CD4-positive, alpha-beta memory T cell (primary cell): ENCODE results near the gene ADIPOR2. TPM values are rescaled to one million over a fixed set of nuclear protein-coding genes. Genes with fewer than 3 reads are reported as not detected.
A peak's percentile ranks its signal among the peaks of the same experiment; 100 is the strongest.
"Not testable (repeated sequence)": the region's sequence is repeated elsewhere in the genome, so short reads cannot be mapped to it uniquely, and the experiment has no call there.

Experiments
- CTCF ChIA-PET: fragments of 350-600 bp; sonication (Branson Sonifier 250); formaldehyde crosslinking; loops from one replicate; lab custom pipeline; 2021; ENCODE audit warnings: inconsistent platforms; ENCODE audit not compliant: partially characterized antibody; lab: Charles Lee
- POLR2A ChIA-PET: fragments of 350-600 bp; sonication (Branson Sonifier 250); formaldehyde crosslinking; loops from one replicate; lab custom pipeline; 2021; ENCODE audit not compliant: partially characterized antibody; lab: Charles Lee
- DNase-seq, 5 donors: peaks; one replicate each; pipeline versions ENCODE4 v3.0.0 to v3.0.0-alpha.2; 2020 to 2022; ENCODE audit warnings: mixed read lengths in 1 of 5
- H3K27ac ChIP-seq: one replicate; pipeline ENCODE4 v1.7.0; 2013; ENCODE audit warnings: low read depth, low read length
- H3K27me3 ChIP-seq: 2 replicates; pipeline ENCODE4 v1.7.0; 2013; ENCODE audit warnings: mild to moderate bottlenecking, low read length, moderate library complexity; ENCODE audit not compliant: insufficient read depth
- H3K36me3 ChIP-seq: 2 replicates; pipeline ENCODE4 v1.7.0; 2013; ENCODE audit warnings: mild to moderate bottlenecking, low read length, moderate library complexity; ENCODE audit not compliant: insufficient read depth
- H3K4me1 ChIP-seq: 2 replicates; pipeline ENCODE4 v1.7.0; 2013; ENCODE audit warnings: mild to moderate bottlenecking, low read length, moderate library complexity; ENCODE audit not compliant: insufficient read depth
- H3K4me3 ChIP-seq, 2 donors: one replicate each; pipeline ENCODE4 v1.7.0; 2013; ENCODE audit warnings: low read length in 2 of 2, mild to moderate bottlenecking in 1 of 2
- H3K9me3 ChIP-seq, 2 donors: one replicate each; pipeline ENCODE4 v1.7.0; 2013; ENCODE audit warnings: low read length in 2 of 2, control low read depth in 1 of 2; ENCODE audit not compliant: control insufficient read depth in 1 of 2
- H3K27ac Mint-ChIP-seq, 7 donors: one replicate each; pipeline ENCODE4 v1.8.0; 2020 to 2021; ENCODE audit warnings: mixed read lengths in 7 of 7, mild to moderate bottlenecking in 6 of 7, inconsistent platforms in 3 of 7, moderate library complexity in 3 of 7
- H3K27me3 Mint-ChIP-seq, 2 donors: one replicate each; pipeline ENCODE4 v1.8.0; 2020 to 2021; ENCODE audit warnings: mixed read lengths in 2 of 2
- H3K36me3 Mint-ChIP-seq, 2 donors: one replicate each; pipeline ENCODE4 v1.8.0; 2020 to 2021; ENCODE audit warnings: mixed read lengths in 2 of 2, inconsistent platforms in 1 of 2, mild to moderate bottlenecking in 1 of 2
- H3K4me1 Mint-ChIP-seq, 4 donors: one replicate each; pipeline ENCODE4 v1.8.0; 2020 to 2021; ENCODE audit warnings: mixed read lengths in 4 of 4, mild to moderate bottlenecking in 1 of 4
- H3K4me3 Mint-ChIP-seq, 8 donors: one replicate each; pipeline ENCODE4 v1.8.0; 2020 to 2021; ENCODE audit warnings: mixed read lengths in 8 of 8, mild to moderate bottlenecking in 7 of 8, moderate library complexity in 6 of 8, inconsistent platforms in 3 of 8
- H3K9me3 Mint-ChIP-seq, 8 donors: one replicate each; pipeline ENCODE4 v1.8.0; 2020 to 2021; ENCODE audit warnings: mixed read lengths in 8 of 8, mild to moderate bottlenecking in 5 of 8, inconsistent platforms in 3 of 8, moderate library complexity in 1 of 8
- intact Hi-C: fragments of 100-400 bp; cut with micrococcal nuclease; formaldehyde crosslinking; loops from one replicate; pipeline ENCODE4 v1.15.1; 2023
- polyA plus RNA-seq, 2 donors: library from polyadenylated mRNA; unstranded; fragments of 300-500 nt; fragmentation: Illumina TruSeq; gene quantifications; one replicate each; pipeline ENCODE4 v1.2.3, GENCODE V29; 2021
- total RNA-seq, 2 experiments: library from RNA; stranded (reverse); gene quantifications; one replicate each; pipeline ENCODE4 v1.2.3, GENCODE V29; 2021

ADIPOR2 gene
- total and polyA plus RNA-seq, 4 experiments from 2014 or later = 1.8 to 36.2 (median 19.6) TPM

GRCh38 chr12:1692895-1693610, 2.2 kb downstream of the ADIPOR2 start:
- peaks cover 47 to 76% (median 57%) of the 10 kb centered on the region in 4 donors for H3K4me1 Mint-ChIP-seq
- H3K4me3 ChIP-seq = no peak overlapping the region
- POLR2A ChIA-PET = interaction anchor here (0.6 kb wide), 1 partner anchor 1012 kb away, joined by 4 read pairs; no protein-coding TSS in a partner anchor

GRCh38 chr12:1695097-1695496, 4.2 kb downstream of the ADIPOR2 start:
- H3K27ac Mint-ChIP-seq, H3K4me3 ChIP-seq, H3K9me3 Mint-ChIP-seq, H3K9me3 ChIP-seq, DNase-seq, H3K27ac ChIP-seq, H3K36me3 ChIP-seq, H3K4me3 Mint-ChIP-seq, CTCF ChIA-PET, POLR2A ChIA-PET, H3K27me3 Mint-ChIP-seq, H3K36me3 Mint-ChIP-seq, H3K27me3 ChIP-seq, intact Hi-C loops: not testable (repeated sequence)
- H3K4me1 ChIP-seq = peaks cover 61% of the 10 kb centered on the region
- peaks cover 45 to 84% (median 60%) of the 10 kb centered on the region in 4 donors for H3K4me1 Mint-ChIP-seq

More at GRCh38 chr12:1692895-1693610, 2.2 kb downstream of the ADIPOR2 start:
- H3K27ac Mint-ChIP-seq = peak overlapping the region in 4 of 7 donors; percentile 24 to 96 (median 45)
- CTCF ChIA-PET = interaction anchor here (1.5 to 2.2 kb wide), 4 partner anchors 36 to 98 kb away, joined by 4 to 5 read pairs (median 4); no protein-coding TSS in a partner anchor
- H3K9me3 Mint-ChIP-seq = peaks cover 0 to 1% (median 0%) of the 10 kb centered on the region in 8 donors
- peak overlapping the region in 6 of 8 donors; percentile 12 to 97 (median 22) for H3K4me3 Mint-ChIP-seq
- no peaks in the 10 kb centered on the region for H3K27me3 Mint-ChIP-seq
- no peak for DNase-seq
- intact Hi-C loops = no loop called here
- H3K27me3 ChIP-seq = no peaks in the 10 kb centered on the region
- no peaks in the 10 kb centered on the region for H3K9me3 ChIP-seq
- peaks cover 6 to 7% of the 10 kb centered on the region in 2 donors for H3K36me3 Mint-ChIP-seq
- no peaks in the 10 kb centered on the region for H3K36me3 ChIP-seq
- H3K4me1 ChIP-seq = peaks cover 48% of the 10 kb centered on the region
- no peak overlapping the region for H3K27ac ChIP-seq

GRCh38 chr12:1695886-1696670, 5.2 kb downstream of the ADIPOR2 start:
- H3K4me1 Mint-ChIP-seq = peaks cover 43 to 81% (median 58%) of the 10 kb centered on the region in 4 donors
- no peaks in the 10 kb centered on the region for H3K27me3 Mint-ChIP-seq
- Histone ChIP-seq H3K4me1 (peaks cover 62% of the 10 kb centered on the region), H3K4me3 (no peak overlapping the region), H3K27ac (no peak overlapping the region), H3K36me3 (no peaks in the 10 kb centered on the region), H3K9me3 (no peaks in the 10 kb centered on the region), H3K27me3 (no peaks in the 10 kb centered on the region)
- POLR2A ChIA-PET = no interaction called here
- H3K36me3 Mint-ChIP-seq = peaks cover 5 to 7% of the 10 kb centered on the region in 2 donors
- peak overlapping the region in 5 of 7 donors; percentile 0 to 73 (median 34) for H3K27ac Mint-ChIP-seq
- intact Hi-C loops = no loop called here
- DNase-seq = no peak
- peak overlapping the region in 2 of 8 donors; percentile 29 to 31 for H3K4me3 Mint-ChIP-seq
- peaks cover 0 to 1% (median 0%) of the 10 kb centered on the region in 8 donors for H3K9me3 Mint-ChIP-seq
- CTCF ChIA-PET = interaction anchor here (2.4 kb wide), 1 partner anchor 43 kb away, joined by 9 read pairs; no protein-coding TSS in a partner anchor

- no peaks in the 10 kb centered on the region for H3K36me3 ChIP-seq
- no peaks in the 10 kb centered on the region for H3K27me3 ChIP-seq
- no peak for DNase-seq
- peaks cover 58% of the 10 kb centered on the region for H3K4me1 ChIP-seq
- no peak overlapping the region for H3K4me3 Mint-ChIP-seq
- H3K9me3 Mint-ChIP-seq = no peaks in the 10 kb centered on the region
- peaks cover 40 to 74% (median 53%) of the 10 kb centered on the region in 4 donors for H3K4me1 Mint-ChIP-seq
- intact Hi-C loops = no loop called here
- H3K9me3 ChIP-seq = no peaks in the 10 kb centered on the region
- H3K27ac Mint-ChIP-seq = peak overlapping the region in 4 of 7 donors; percentile 0 to 73 (median 40)
- POLR2A ChIA-PET = interaction anchor here (1.1 kb wide), 1 partner anchor 32 kb away, joined by 3 read pairs; no protein-coding TSS in a partner anchor
- CTCF ChIA-PET = interaction anchor here (1.9 to 2.4 kb wide), 2 partner anchors 43 to 243 kb away, joined by 6 to 9 read pairs; no protein-coding TSS in a partner anchor
- no peak overlapping the region for H3K27ac ChIP-seq
- H3K27me3 Mint-ChIP-seq = no peaks in the 10 kb centered on the region
- H3K4me3 ChIP-seq = no peak overlapping the region
- H3K36me3 Mint-ChIP-seq = peaks cover 1 to 7% of the 10 kb centered on the region in 2 donors
Observed at GRCh38 chr12:1696800-1697199, 5.9 kb downstream of the ADIPOR2 start.

GRCh38 chr12:1697271-1697670, 6.4 kb downstream of the ADIPOR2 start:
- Mint-ChIP-seq H3K4me3 (peak overlapping the region in 2 of 8 donors; percentile 2 to 32), H3K36me3 (peaks cover 1 to 7% of the 10 kb centered on the region in 2 donors), H3K9me3 (no peaks in the 10 kb centered on the region), H3K27me3 (no peaks in the 10 kb centered on the region), H3K4me1 (peaks cover 38 to 72% (median 52%) of the 10 kb centered on the region in 4 donors), H3K27ac (peak overlapping the region in 1 of 7 donors; percentile 6)
- intact Hi-C loops = no loop called here
- Histone ChIP-seq H3K4me3 (no peak overlapping the region), H3K27ac (no peak overlapping the region), H3K9me3 (no peaks in the 10 kb centered on the region), H3K4me1 (peaks cover 53% of the 10 kb centered on the region), H3K36me3 (no peaks in the 10 kb centered on the region), H3K27me3 (no peaks in the 10 kb centered on the region)
- ChIA-PET POLR2A (interaction anchor here (1.1 kb wide), 1 partner anchor 32 kb away, joined by 3 read pairs; no protein-coding TSS in a partner anchor), CTCF (interaction anchor here (1.4 to 2.4 kb wide), 4 partner anchors 44 to 243 kb away, joined by 3 to 9 read pairs (median 8); no protein-coding TSS in a partner anchor)
- no peak for DNase-seq

- Mint-ChIP-seq H3K4me3 (no peak overlapping the region), H3K4me1 (peaks cover 35 to 67% (median 46%) of the 10 kb centered on the region in 4 donors), H3K27ac (peak overlapping the region in 1 of 7 donors; percentile 48), H3K36me3 (peaks cover 3 to 9% of the 10 kb centered on the region in 2 donors), H3K27me3 (no peaks in the 10 kb centered on the region), H3K9me3 (no peaks in the 10 kb centered on the region)
- intact Hi-C loops = no loop called here
- no peaks in the 10 kb centered on the region for H3K9me3 ChIP-seq
- H3K36me3 ChIP-seq = no peaks in the 10 kb centered on the region
- H3K4me3 ChIP-seq = no peak overlapping the region
- no peaks in the 10 kb centered on the region for H3K27me3 ChIP-seq
- peaks cover 51% of the 10 kb centered on the region for H3K4me1 ChIP-seq
- no peak for DNase-seq
- ChIA-PET POLR2A (no interaction called here), CTCF (interaction anchor here (0.6 to 1.4 kb wide), 3 partner anchors 50 to 69 kb away, joined by 3 to 4 read pairs (median 3); no protein-coding TSS in a partner anchor)
- no peak overlapping the region for H3K27ac ChIP-seq
Observed at GRCh38 chr12:1698720-1699119, 7.8 kb downstream of the ADIPOR2 start.
